SK-N-SH treated with all-trans-retinoic acid at 6 μM for 48 hours (cell line): ENCODE data around the gene WAC.

Experiments
- ATAC-seq: fragments of 200-7000 bp; cut with Tn5 transposase; 3 replicates; pipeline ENCODE4 v1.9.1; 2020; ENCODE audit warnings: mild to moderate bottlenecking, moderate library complexity
- ARNTL ChIP-seq: fragments of 450-650 bp; formaldehyde crosslinking; IDR thresholded peaks from 2 replicates; pipeline ENCODE4 v1.5.0; 2020; ENCODE audit warnings: low read depth, mild to moderate bottlenecking, moderate library complexity, borderline replicate concordance
- BACH2 ChIP-seq: fragments of 250-450 bp; sonication (Bioruptor Pico); IDR thresholded peaks from 2 replicates; pipeline ENCODE4 v1.9.0; 2021; ENCODE audit warnings: mild to moderate bottlenecking, borderline replicate concordance
- CSDC2 ChIP-seq: fragments of 250-450 bp; sonication (Bioruptor Pico); IDR thresholded peaks from 2 replicates; pipeline ENCODE4 v1.5.0; 2020; ENCODE audit warnings: mild to moderate bottlenecking, moderate library complexity
- ESRRG ChIP-seq: fragments of 250-450 bp; sonication (Bioruptor Pico); IDR thresholded peaks from 2 replicates; pipeline ENCODE4 v1.6.1; 2021; ENCODE audit warnings: mild to moderate bottlenecking
- GLIS3 ChIP-seq: fragments of 250-450 bp; sonication (Bioruptor Pico); IDR thresholded peaks from 2 replicates; pipeline ENCODE4 v1.5.0; 2020; ENCODE audit warnings: mild to moderate bottlenecking, moderate library complexity
- ISL1 ChIP-seq: fragments of 250-450 bp; sonication (Bioruptor Pico); IDR thresholded peaks from 2 replicates; pipeline ENCODE4 v2.1.2; 2022; ENCODE audit warnings: mild to moderate bottlenecking, moderate library complexity
- OSR1 ChIP-seq: fragments of 250-450 bp; sonication (Bioruptor Pico); IDR thresholded peaks from 2 replicates; pipeline ENCODE4 v1.8.0; 2022; ENCODE audit warnings: moderate library complexity, mild to moderate bottlenecking, inconsistent platforms
- PPARA ChIP-seq: fragments of 250-450 bp; sonication (Bioruptor Pico); IDR thresholded peaks from 2 replicates; pipeline ENCODE4 v1.5.0; 2020; ENCODE audit warnings: mild to moderate bottlenecking, borderline replicate concordance
- RARB ChIP-seq: fragments of 250-450 bp; sonication (Bioruptor Pico); IDR thresholded peaks from 2 replicates; pipeline ENCODE4 v1.8.0; 2021; ENCODE audit warnings: mild to moderate bottlenecking, moderate library complexity
- SNAI2 ChIP-seq: fragments of 250-450 bp; sonication (Bioruptor Pico); IDR thresholded peaks from 2 replicates; pipeline ENCODE4 v1.5.0; 2020; ENCODE audit warnings: mild to moderate bottlenecking, moderate library complexity
- TCF4 ChIP-seq: fragments of 250-450 bp; sonication (Bioruptor Pico); IDR thresholded peaks from 2 replicates; pipeline ENCODE4 v1.8.0; 2021; ENCODE audit warnings: mild to moderate bottlenecking, moderate library complexity, borderline replicate concordance
- TOX ChIP-seq: fragments of 250-450 bp; sonication (Bioruptor Pico); IDR thresholded peaks from 2 replicates; pipeline ENCODE4 v1.8.0; 2021; ENCODE audit warnings: mild to moderate bottlenecking, moderate library complexity, borderline replicate concordance
- ZC3H10 ChIP-seq: fragments of 250-450 bp; sonication (Bioruptor Pico); IDR thresholded peaks from 2 replicates; pipeline ENCODE4 v1.5.1; 2021; ENCODE audit warnings: mild to moderate bottlenecking, moderate library complexity
- ZFP3 ChIP-seq: fragments of 250-450 bp; sonication (Bioruptor Pico); IDR thresholded peaks from 2 replicates; pipeline ENCODE4 v1.5.0; 2020; ENCODE audit warnings: mild to moderate bottlenecking, moderate library complexity
- ZFP30 ChIP-seq: fragments of 450-650 bp; formaldehyde crosslinking; IDR thresholded peaks from 2 replicates; pipeline ENCODE4 v1.5.0; 2022; ENCODE audit warnings: mild to moderate bottlenecking, moderate library complexity
- ZNF565 ChIP-seq: fragments of 450-650 bp; formaldehyde crosslinking; conservative IDR thresholded peaks from 2 replicates; pipeline ENCODE4 v1.5.0; 2020; ENCODE audit warnings: low read depth, mild to moderate bottlenecking, moderate library complexity
- ZNF70 ChIP-seq: fragments of 450-650 bp; formaldehyde crosslinking; IDR thresholded peaks from 2 replicates; pipeline ENCODE4 v1.5.0; 2020; ENCODE audit warnings: mild to moderate bottlenecking, moderate library complexity
- ZNF8 ChIP-seq: fragments of 450-650 bp; formaldehyde crosslinking; IDR thresholded peaks from 2 replicates; pipeline ENCODE4 v1.5.0; 2020; ENCODE audit warnings: mild to moderate bottlenecking, moderate library complexity
- TF ChIP-seq, protein P1 (sequence below): fragments of 250-450 bp; sonication (Bioruptor Pico); IDR thresholded peaks from 2 replicates; pipeline ENCODE4 v1.8.0; 2021; ENCODE audit warnings: low read depth, mild to moderate bottlenecking, moderate library complexity, borderline replicate concordance
- TF ChIP-seq, protein P2 (sequence below): fragments of 250-450 bp; sonication (Bioruptor Pico); IDR thresholded peaks from 2 replicates; pipeline ENCODE4 v1.5.1; 2021; ENCODE audit warnings: mild to moderate bottlenecking, moderate library complexity
- TF ChIP-seq, protein P3 (sequence below): fragments of 250-450 bp; sonication (Bioruptor Pico); IDR thresholded peaks from 2 replicates; pipeline ENCODE4 v1.5.1; 2020; ENCODE audit warnings: low read depth, mild to moderate bottlenecking, moderate library complexity
- TF ChIP-seq, protein P4 (sequence below): fragments of 250-450 bp; sonication (Bioruptor Pico); IDR thresholded peaks from 2 replicates; pipeline ENCODE4 v1.5.0; 2020; ENCODE audit warnings: mild to moderate bottlenecking, moderate library complexity
- TF ChIP-seq, protein P5 (sequence below): fragments of 250-450 bp; sonication (Bioruptor Pico); IDR thresholded peaks from 2 replicates; pipeline ENCODE4 v1.8.0; 2020; ENCODE audit warnings: mild to moderate bottlenecking, moderate library complexity, borderline replicate concordance

The WAC gene

DNA sequence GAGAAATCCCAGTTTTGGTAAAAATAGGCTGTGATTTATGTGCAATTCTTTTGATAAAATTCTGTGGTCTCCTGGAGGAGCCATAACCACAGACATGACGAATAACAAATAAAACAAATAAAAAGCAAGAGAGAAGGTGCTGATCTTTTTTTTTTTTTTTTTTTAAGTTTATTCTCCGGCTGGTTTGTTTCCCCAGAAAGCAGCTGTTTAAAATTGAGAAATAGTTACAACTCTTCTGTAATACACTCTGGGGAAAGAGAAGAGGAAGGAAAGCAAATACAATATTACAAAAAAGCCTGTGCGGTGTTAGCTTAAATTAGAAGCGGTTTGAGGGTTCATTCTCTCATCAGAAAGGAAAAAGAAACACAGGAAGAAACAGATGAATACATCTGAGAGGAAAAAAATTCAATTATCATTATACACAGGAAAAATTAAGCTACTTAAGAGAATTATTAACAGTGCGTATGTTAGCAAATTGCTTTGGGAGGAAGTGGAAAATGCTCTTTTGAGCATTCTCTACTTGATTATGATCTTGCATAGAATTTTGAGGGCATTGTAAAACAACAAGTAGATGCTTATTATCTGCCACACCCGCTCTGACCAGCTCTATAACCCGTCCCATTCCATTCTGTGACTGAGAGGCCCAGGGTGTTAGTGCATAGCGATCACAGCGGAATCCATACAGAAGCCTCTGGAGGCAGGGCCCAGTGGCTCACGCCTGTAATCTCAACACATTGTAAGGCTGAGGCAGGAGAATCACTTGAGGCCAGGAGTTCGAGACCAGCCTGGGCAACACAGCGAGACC, 40.6 kb upstream of the WAC start:
- ATAC-seq, result no peak
- no peak for TF ChIP-seq BACH2
- TF ChIP-seq, protein P1, sequence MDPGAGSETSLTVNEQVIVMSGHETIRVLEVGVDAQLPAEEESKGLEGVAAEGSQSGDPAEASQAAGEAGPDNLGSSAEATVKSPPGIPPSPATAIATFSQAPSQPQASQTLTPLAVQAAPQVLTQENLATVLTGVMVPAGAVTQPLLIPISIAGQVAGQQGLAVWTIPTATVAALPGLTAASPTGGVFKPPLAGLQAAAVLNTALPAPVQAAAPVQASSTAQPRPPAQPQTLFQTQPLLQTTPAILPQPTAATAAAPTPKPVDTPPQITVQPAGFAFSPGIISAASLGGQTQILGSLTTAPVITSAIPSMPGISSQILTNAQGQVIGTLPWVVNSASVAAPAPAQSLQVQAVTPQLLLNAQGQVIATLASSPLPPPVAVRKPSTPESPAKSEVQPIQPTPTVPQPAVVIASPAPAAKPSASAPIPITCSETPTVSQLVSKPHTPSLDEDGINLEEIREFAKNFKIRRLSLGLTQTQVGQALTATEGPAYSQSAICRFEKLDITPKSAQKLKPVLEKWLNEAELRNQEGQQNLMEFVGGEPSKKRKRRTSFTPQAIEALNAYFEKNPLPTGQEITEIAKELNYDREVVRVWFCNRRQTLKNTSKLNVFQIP (CRISPR knock-in tag), result no peak

DNA sequence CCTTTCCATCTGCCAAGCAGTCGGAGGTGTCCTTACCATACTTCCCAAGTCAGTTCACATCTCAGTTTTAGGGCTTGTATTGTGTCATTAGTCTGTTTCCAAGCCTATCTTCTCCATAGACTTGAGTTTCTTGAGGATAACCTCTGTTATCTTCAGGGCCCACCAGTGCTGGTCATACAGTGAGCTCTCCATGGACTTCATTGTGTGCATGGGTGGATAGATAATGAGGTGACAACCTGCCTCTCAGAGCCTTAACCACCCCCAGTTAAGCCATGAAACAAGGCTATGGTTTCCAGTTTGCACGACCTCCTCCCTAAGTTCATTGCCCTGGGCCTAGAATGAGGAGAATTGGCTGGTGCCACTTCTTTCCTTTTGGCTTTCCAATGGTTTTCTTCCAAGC, 38.5 kb upstream of the WAC start:
- TF ChIP-seq SNAI2 (CRISPR knock-in tag) (no peak), ZFP30 (no peak), ZFP3 (CRISPR knock-in tag) (no peak), ZNF8 (CRISPR knock-in tag) (no peak), ZNF70 (CRISPR knock-in tag) (no peak), TOX (no peak), OSR1 (CRISPR knock-in tag) (no peak), ISL1 (CRISPR knock-in tag) (no peak), RARB (CRISPR knock-in tag) (no peak), ZNF565 (CRISPR knock-in tag) (no peak), GLIS3 (CRISPR knock-in tag) (no peak), PPARA (CRISPR knock-in tag) (no peak), BACH2 (no peak), ZC3H10 (no peak), TCF4 (CRISPR knock-in tag) (no peak), ESRRG (CRISPR knock-in tag) (no peak)
- TF ChIP-seq, protein P2, sequence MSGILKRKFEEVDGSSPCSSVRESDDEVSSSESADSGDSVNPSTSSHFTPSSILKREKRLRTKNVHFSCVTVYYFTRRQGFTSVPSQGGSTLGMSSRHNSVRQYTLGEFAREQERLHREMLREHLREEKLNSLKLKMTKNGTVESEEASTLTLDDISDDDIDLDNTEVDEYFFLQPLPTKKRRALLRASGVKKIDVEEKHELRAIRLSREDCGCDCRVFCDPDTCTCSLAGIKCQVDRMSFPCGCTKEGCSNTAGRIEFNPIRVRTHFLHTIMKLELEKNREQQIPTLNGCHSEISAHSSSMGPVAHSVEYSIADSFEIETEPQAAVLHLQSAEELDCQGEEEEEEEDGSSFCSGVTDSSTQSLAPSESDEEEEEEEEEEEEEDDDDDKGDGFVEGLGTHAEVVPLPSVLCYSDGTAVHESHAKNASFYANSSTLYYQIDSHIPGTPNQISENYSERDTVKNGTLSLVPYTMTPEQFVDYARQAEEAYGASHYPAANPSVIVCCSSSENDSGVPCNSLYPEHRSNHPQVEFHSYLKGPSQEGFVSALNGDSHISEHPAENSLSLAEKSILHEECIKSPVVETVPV (CRISPR knock-in tag), result no peak
- TF ChIP-seq, protein P3, sequence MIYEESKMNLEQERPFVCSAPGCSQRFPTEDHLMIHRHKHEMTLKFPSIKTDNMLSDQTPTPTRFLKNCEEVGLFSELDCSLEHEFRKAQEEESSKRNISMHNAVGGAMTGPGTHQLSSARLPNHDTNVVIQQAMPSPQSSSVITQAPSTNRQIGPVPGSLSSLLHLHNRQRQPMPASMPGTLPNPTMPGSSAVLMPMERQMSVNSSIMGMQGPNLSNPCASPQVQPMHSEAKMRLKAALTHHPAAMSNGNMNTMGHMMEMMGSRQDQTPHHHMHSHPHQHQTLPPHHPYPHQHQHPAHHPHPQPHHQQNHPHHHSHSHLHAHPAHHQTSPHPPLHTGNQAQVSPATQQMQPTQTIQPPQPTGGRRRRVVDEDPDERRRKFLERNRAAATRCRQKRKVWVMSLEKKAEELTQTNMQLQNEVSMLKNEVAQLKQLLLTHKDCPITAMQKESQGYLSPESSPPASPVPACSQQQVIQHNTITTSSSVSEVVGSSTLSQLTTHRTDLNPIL, result no peak
- TF ChIP-seq, protein P4, sequence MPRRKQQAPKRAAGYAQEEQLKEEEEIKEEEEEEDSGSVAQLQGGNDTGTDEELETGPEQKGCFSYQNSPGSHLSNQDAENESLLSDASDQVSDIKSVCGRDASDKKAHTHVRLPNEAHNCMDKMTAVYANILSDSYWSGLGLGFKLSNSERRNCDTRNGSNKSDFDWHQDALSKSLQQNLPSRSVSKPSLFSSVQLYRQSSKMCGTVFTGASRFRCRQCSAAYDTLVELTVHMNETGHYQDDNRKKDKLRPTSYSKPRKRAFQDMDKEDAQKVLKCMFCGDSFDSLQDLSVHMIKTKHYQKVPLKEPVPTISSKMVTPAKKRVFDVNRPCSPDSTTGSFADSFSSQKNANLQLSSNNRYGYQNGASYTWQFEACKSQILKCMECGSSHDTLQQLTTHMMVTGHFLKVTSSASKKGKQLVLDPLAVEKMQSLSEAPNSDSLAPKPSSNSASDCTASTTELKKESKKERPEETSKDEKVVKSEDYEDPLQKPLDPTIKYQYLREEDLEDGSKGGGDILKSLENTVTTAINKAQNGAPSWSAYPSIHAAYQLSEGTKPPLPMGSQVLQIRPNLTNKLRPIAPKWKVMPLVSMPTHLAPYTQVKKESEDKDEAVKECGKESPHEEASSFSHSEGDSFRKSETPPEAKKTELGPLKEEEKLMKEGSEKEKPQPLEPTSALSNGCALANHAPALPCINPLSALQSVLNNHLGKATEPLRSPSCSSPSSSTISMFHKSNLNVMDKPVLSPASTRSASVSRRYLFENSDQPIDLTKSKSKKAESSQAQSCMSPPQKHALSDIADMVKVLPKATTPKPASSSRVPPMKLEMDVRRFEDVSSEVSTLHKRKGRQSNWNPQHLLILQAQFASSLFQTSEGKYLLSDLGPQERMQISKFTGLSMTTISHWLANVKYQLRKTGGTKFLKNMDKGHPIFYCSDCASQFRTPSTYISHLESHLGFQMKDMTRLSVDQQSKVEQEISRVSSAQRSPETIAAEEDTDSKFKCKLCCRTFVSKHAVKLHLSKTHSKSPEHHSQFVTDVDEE (CRISPR knock-in tag), result no peak
- ATAC-seq, result no peak

DNA sequence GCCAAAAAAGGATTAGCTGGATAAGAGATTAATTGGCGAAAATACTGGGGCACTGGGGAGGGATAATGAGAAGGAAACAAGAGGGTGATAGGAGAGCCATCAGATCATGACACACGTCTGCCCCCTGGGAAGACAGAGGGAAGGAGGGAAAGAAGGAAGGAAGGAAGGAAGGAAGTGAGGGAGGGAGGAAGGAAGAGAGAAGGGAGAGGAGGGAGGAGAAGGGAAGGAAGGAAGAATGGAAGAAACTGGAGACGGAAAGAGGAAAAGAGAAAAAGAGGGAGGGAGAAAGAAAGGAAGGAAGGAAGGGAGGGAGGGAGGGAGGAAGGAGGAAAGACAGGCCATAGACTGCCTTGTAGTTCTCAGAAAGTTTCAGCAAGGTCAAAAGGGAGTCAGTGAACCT, 37.8 kb upstream of the WAC start:
- no peak for ATAC-seq
- TF ChIP-seq TCF4 (CRISPR knock-in tag), result no peak
- TF ChIP-seq, protein P2 (CRISPR knock-in tag), result no peak
- TF ChIP-seq CSDC2 (CRISPR knock-in tag), result no peak
- TF ChIP-seq ZC3H10, result no peak

DNA sequence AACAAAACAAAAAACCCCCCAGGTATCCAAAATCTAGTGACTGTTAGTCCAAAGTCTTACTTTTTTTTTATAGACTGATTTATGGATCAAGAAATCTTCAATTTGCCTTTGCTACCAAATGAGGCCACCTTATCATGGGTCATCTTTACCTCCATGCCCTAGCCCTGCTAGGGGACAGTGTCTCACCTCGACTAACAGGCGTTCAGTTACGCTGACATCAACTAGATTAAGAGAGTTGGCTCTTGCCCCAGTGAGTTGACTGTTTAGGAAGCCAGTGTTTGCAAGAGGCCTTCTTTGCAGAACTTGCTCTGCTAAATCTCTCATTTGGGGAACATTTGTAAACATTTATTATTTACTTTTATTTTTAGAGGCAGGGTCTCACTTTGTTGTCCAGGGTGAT, 36.9 kb upstream of the WAC start:
- ATAC-seq, result no peak
- TF ChIP-seq TCF4 (CRISPR knock-in tag), result no peak
- TF ChIP-seq, protein P2 (CRISPR knock-in tag), result no peak
- TF ChIP-seq ZNF8 (CRISPR knock-in tag), result no peak
- no peak for TF ChIP-seq ZNF70 (CRISPR knock-in tag)
- TF ChIP-seq, protein P5, sequence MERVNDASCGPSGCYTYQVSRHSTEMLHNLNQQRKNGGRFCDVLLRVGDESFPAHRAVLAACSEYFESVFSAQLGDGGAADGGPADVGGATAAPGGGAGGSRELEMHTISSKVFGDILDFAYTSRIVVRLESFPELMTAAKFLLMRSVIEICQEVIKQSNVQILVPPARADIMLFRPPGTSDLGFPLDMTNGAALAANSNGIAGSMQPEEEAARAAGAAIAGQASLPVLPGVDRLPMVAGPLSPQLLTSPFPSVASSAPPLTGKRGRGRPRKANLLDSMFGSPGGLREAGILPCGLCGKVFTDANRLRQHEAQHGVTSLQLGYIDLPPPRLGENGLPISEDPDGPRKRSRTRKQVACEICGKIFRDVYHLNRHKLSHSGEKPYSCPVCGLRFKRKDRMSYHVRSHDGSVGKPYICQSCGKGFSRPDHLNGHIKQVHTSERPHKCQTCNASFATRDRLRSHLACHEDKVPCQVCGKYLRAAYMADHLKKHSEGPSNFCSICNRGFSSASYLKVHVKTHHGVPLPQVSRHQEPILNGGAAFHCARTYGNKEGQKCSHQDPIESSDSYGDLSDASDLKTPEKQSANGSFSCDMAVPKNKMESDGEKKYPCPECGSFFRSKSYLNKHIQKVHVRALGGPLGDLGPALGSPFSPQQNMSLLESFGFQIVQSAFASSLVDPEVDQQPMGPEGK, result no peak
- no peak for TF ChIP-seq ARNTL
- no peak for TF ChIP-seq ISL1 (CRISPR knock-in tag)
- no peak for TF ChIP-seq BACH2
- TF ChIP-seq, protein P3, result no peak
